ENCODE measurements around the gene DDIT4. TPM values are rescaled to one million over a fixed set of nuclear protein-coding genes. Genes with fewer than 3 reads are reported as not detected.
A peak's percentile ranks its signal among the peaks of the same experiment; 100 is the strongest.

The DDIT4 gene
- total RNA-seq, 1 experiment from 2014 or later, result 155 TPM

DNA sequence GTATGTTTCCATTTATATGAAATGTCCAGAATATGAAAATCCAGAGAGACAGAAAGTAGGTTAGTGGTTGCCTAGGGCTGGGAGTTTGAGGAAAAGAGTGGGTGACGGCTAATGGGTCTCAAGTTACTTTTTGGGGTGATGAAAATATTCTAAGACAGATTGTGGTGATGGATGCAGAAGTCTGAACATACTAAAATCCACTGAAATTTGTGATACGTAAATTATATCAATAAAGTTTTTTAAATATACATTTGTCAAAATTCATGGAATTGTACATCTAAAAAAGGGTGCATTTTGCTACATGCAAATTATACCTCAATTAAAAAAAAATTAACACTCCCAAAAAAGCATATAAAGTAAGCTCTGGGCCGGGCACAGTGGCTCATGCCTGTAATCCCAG is 9.4 kb downstream of the DDIT4 start:
- CTCF ChIA-PET, result no interaction called here
- BruUV-seq (replicated peaks), result no TSS peak
- Mint-ChIP-seq H3K27me3 (ENCODE audit: insufficient read depth, unreplicated experiment) (no peaks in the 10 kb centered on the region), H3K4me3 (ENCODE audit: unreplicated experiment) (no peak overlapping the region), H3K9me3 (ENCODE audit: unreplicated experiment) (no peaks in the 10 kb centered on the region), H3K36me3 (ENCODE audit: insufficient read depth, unreplicated experiment) (peaks cover 6% of the 10 kb centered on the region), H3K27ac (ENCODE audit: unreplicated experiment) (no peak overlapping the region), H3K4me1 (ENCODE audit: low read depth, unreplicated experiment) (peaks cover 22% of the 10 kb centered on the region)
- POLR2A ChIA-PET, result interaction anchor here (1.1 kb wide), 1 partner anchor 10 kb away, joined by 7 read pairs; no protein-coding TSS in a partner anchor
- H3K36me3 ChIP-seq (ENCODE audit: control insufficient read depth, insufficient read depth, low read length), result no peaks in the 10 kb centered on the region
- H3K27me3 ChIP-seq (replicated peaks; ENCODE audit: control insufficient read depth, insufficient read depth, low read length), result no peaks in the 10 kb centered on the region
- no peaks in the 10 kb centered on the region for H3K4me1 ChIP-seq
- intact Hi-C loops (cut with micrococcal nuclease; ENCODE audit: unreplicated experiment), result no loop called here
- DNase-seq, result no peak
- H3K9me3 ChIP-seq, result no peaks in the 10 kb centered on the region
- TF ChIP-seq CTCF (IDR thresholded peaks at IDR 0.05; ENCODE audit: insufficient read depth in 1 of 2, low read depth in 1 of 2, low read length in 1 of 2, severe bottlenecking in 1 of 2, unreplicated experiment in 1 of 2), result no peak
- H3K4me3 ChIP-seq (ENCODE audit: low read depth, low read length), result no peak overlapping the region

GRCh38 chr10:72285972-72286521 is 12.3 kb downstream of the DDIT4 start:
- no peaks in the 10 kb centered on the region for H3K36me3 ChIP-seq (ENCODE audit: control insufficient read depth, insufficient read depth, low read length)
- DNase-seq, result no peak
- Mint-ChIP-seq H3K27ac (ENCODE audit: unreplicated experiment) (peak overlapping the region; percentile 26), H3K9me3 (ENCODE audit: unreplicated experiment) (no peaks in the 10 kb centered on the region), H3K4me1 (ENCODE audit: low read depth, unreplicated experiment) (peaks cover 16% of the 10 kb centered on the region), H3K36me3 (ENCODE audit: insufficient read depth, unreplicated experiment) (no peaks in the 10 kb centered on the region), H3K27me3 (ENCODE audit: insufficient read depth, unreplicated experiment) (no peaks in the 10 kb centered on the region), H3K4me3 (ENCODE audit: unreplicated experiment) (no peak overlapping the region)
- TF ChIP-seq CTCF (IDR thresholded peaks at IDR 0.05; ENCODE audit: insufficient read depth in 1 of 2, low read depth in 1 of 2, low read length in 1 of 2, severe bottlenecking in 1 of 2, unreplicated experiment in 1 of 2), result no peak
- H3K27me3 ChIP-seq (replicated peaks; ENCODE audit: control insufficient read depth, insufficient read depth, low read length), result no peaks in the 10 kb centered on the region
- intact Hi-C loops (cut with micrococcal nuclease; ENCODE audit: unreplicated experiment), result no loop called here
- ChIA-PET CTCF (no interaction called here), POLR2A (interaction anchor here (1.2 kb wide), 1 partner anchor 13 kb away, joined by 7 read pairs; no protein-coding TSS in a partner anchor)
- BruUV-seq (replicated peaks), result no TSS peak
- H3K4me1 ChIP-seq, result no peaks in the 10 kb centered on the region
- no peak overlapping the region for H3K4me3 ChIP-seq (ENCODE audit: low read depth, low read length)
- no peaks in the 10 kb centered on the region for H3K9me3 ChIP-seq

DNA sequence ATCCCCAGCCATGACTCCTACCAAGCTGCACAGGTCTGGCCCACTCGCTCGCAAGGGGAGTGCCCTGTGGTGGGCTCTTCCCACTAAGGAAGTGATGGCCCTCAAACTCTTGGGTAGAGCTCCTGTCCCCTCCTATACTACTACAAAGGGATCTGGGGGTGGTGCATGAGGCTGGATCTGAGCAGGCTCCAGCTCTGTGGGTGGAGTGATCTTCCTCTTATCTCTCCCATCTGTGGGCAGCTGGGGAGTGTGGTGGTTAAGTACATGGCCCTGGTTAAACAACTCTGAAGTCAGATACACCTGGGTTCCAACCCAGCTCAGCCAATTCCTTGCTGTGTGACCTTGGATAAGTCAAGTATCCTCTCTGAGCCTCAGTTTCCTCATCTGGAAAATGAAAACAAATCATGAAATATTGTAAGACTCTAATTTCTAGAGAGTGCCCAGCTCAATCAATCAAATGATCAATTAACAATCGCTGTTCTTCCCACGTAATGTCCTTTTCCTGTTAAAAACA is 17.4 kb downstream of the DDIT4 start:
- TF ChIP-seq CTCF (IDR thresholded peaks at IDR 0.05; ENCODE audit: insufficient read depth in 1 of 2, low read depth in 1 of 2, low read length in 1 of 2, severe bottlenecking in 1 of 2, unreplicated experiment in 1 of 2), result no peak
- no TSS peak for BruUV-seq (replicated peaks)
- Mint-ChIP-seq H3K9me3 (ENCODE audit: unreplicated experiment) (no peaks in the 10 kb centered on the region), H3K4me1 (ENCODE audit: low read depth, unreplicated experiment) (peaks cover 18% of the 10 kb centered on the region), H3K4me3 (ENCODE audit: unreplicated experiment) (no peak overlapping the region), H3K27ac (ENCODE audit: unreplicated experiment) (no peak overlapping the region), H3K27me3 (ENCODE audit: insufficient read depth, unreplicated experiment) (no peaks in the 10 kb centered on the region), H3K36me3 (ENCODE audit: insufficient read depth, unreplicated experiment) (no peaks in the 10 kb centered on the region)
- CTCF ChIA-PET, result interaction anchor here (1.0 kb wide), 1 partner anchor 242 kb away, joined by 3 read pairs; no protein-coding TSS in a partner anchor
- Histone ChIP-seq H3K9me3 (no peaks in the 10 kb centered on the region), H3K36me3 (ENCODE audit: control insufficient read depth, insufficient read depth, low read length) (no peaks in the 10 kb centered on the region), H3K27me3 (replicated peaks; ENCODE audit: control insufficient read depth, insufficient read depth, low read length) (no peaks in the 10 kb centered on the region), H3K4me3 (ENCODE audit: low read depth, low read length) (no peak overlapping the region), H3K4me1 (no peaks in the 10 kb centered on the region)
- intact Hi-C loops (cut with micrococcal nuclease; ENCODE audit: unreplicated experiment), result no loop called here
- POLR2A ChIA-PET, result interaction anchor here (0.8 kb wide), 1 partner anchor 18 kb away, joined by 4 read pairs; no protein-coding TSS in a partner anchor
- DNase-seq, result no peak

All from Caco-2 (cell line).